ENCODE data around the gene AGXT2. TPM values are rescaled to one million over a fixed set of nuclear protein-coding genes. Genes with fewer than 3 reads are reported as not detected.

AGXT2 gene
- total and polyA plus RNA-seq, 2 donors (not counting 3 experiments of a cell fraction or from before 2014, with no cell fraction given), result not detected

GRCh38 chr5:35009019-35009418, 38.7 kb downstream of the AGXT2 start:
- DNase-seq (ENCODE audit: low read depth, low spot score), result no peak
- intact Hi-C loops (cut with micrococcal nuclease) (no loop called here), dilution Hi-C loops (cut with MboI; ENCODE audit: extremely low pct_ligation_motif_present, low sequenced_read_pairs) (no loop called here)
- BruUV-seq (replicated peaks), result no TSS peak
- H3K36me3 ChIP-seq (ENCODE audit: control insufficient read depth in 2 of 2, extremely low read depth in 1 of 2, insufficient read depth in 2 of 2, low read length in 2 of 2), result no peaks in the 10 kb centered on the region
- ChIA-PET POLR2A (no interaction called here), CTCF (no interaction called here)
- no peak overlapping the region for H3K4me2 ChIP-seq (ENCODE audit: insufficient read depth, low read length)
- no peaks in the 10 kb centered on the region for H3K9me1 ChIP-seq (replicated peaks; ENCODE audit: control insufficient read depth, extremely low read depth, insufficient read depth, low read length)
- H3K27me3 ChIP-seq (ENCODE audit: control insufficient read depth in 2 of 2, insufficient read depth in 2 of 2, low read length in 2 of 2), result peaks cover 4% of the 10 kb centered on the region in 2 experiments
- no peak overlapping the region for H2AFZ ChIP-seq (ENCODE audit: low read depth, low read length)
- TF ChIP-seq POLR2A (IDR thresholded peaks at IDR 0.05; ENCODE audit: low read depth, low read length) (no peak), JUN (IDR thresholded peaks at IDR 0.05; ENCODE audit: borderline replicate concordance, insufficient read depth, insufficient read length, low read depth) (no peak), EZH2 (IDR thresholded peaks at IDR 0.05; ENCODE audit: borderline replicate concordance, low read depth, low read length, severe bottlenecking) (no peak), GATA2 (IDR thresholded peaks at IDR 0.05; ENCODE audit: insufficient read depth, insufficient read length, low read depth, low read length) (no peak), POLR2AphosphoS5 (IDR thresholded peaks at IDR 0.05; ENCODE audit: insufficient read depth, low read depth, low read length) (no peak), FOS (IDR thresholded peaks at IDR 0.05; ENCODE audit: borderline replicate concordance, insufficient read depth, low read length) (no peak), MAX (IDR thresholded peaks at IDR 0.05; ENCODE audit: insufficient read depth, insufficient read length) (no peak), CTCF (IDR thresholded peaks at IDR 0.05; ENCODE audit: extremely low read depth in 1 of 2, insufficient read depth in 1 of 2, low read depth in 1 of 2, low read length in 2 of 2) (no peak)
- no peaks in the 10 kb centered on the region for H3K4me1 ChIP-seq (ENCODE audit: control insufficient read depth, extremely low read depth, insufficient read depth, low read length)
- H3K4me3 ChIP-seq (replicated peaks in 1 of 3; ENCODE audit: insufficient read depth in 1 of 3, low read depth in 1 of 3, low read length in 3 of 3), result no peak overlapping the region
- H3K9me3 ChIP-seq (replicated peaks; ENCODE audit: control insufficient read depth, insufficient read depth, low read length), result no peaks in the 10 kb centered on the region
- H4K20me1 ChIP-seq (replicated peaks; ENCODE audit: control insufficient read depth, extremely low read depth, insufficient read depth, low read length), result no peaks in the 10 kb centered on the region
- H3K27ac ChIP-seq (ENCODE audit: insufficient read depth, low read depth, low read length), result no peak overlapping the region
- H3K9ac ChIP-seq (replicated peaks; ENCODE audit: extremely low read depth, insufficient read depth, low read length), result no peak overlapping the region
- H3K79me2 ChIP-seq (ENCODE audit: control insufficient read depth, insufficient read depth, low read length), result no peaks in the 10 kb centered on the region
- FAIRE-seq, result no peak

Measured in endothelial cell of umbilical vein (primary cell).